K562 (cell line): Measurements from ENCODE around the gene SNAP23. TPM values are rescaled to one million over a fixed set of nuclear protein-coding genes. Genes with fewer than 3 reads are reported as not detected.

ENCODE experiments used
- EWSR1 ChIP-seq: fragments of 450-650 bp; IDR thresholded peaks from 2 replicates; pipeline ENCODE4 v1.6.1; 2018; ENCODE audit warnings: borderline replicate concordance, mild to moderate bottlenecking, low read depth, moderate library complexity; ENCODE audit not compliant: partially characterized antibody
- FOS ChIP-seq: IDR thresholded peaks from 3 replicates; pipeline ENCODE4 v1.6.1; 2011; ENCODE audit not compliant: insufficient read length; ENCODE audit errors: extremely low read depth
- LEF1 ChIP-seq: fragments of 450-650 bp; IDR thresholded peaks from 2 replicates; pipeline ENCODE4 v1.6.1; 2016; ENCODE audit warnings: mild to moderate bottlenecking
- MEIS2 ChIP-seq: fragments of 450-650 bp; IDR thresholded peaks from 2 replicates; pipeline ENCODE4 v1.6.1; 2014; ENCODE audit warnings: mild to moderate bottlenecking; ENCODE audit not compliant: partially characterized antibody
- PCBP2 ChIP-seq: fragments of 200-400 bp; formaldehyde crosslinking; IDR thresholded peaks from 2 replicates; pipeline ENCODE4 v1.6.1; 2018; ENCODE audit warnings: low read length, low read depth, mild to moderate bottlenecking, moderate library complexity; ENCODE audit not compliant: poor library complexity, severe bottlenecking
- RAD21 ChIP-seq, 2 experiments: fragments of 250-450 bp in 1 of 2; fragments of 450-650 bp in 1 of 2; sonication (Bioruptor Pico) in 1 of 2; formaldehyde crosslinking in 1 of 2; IDR thresholded peaks in 1 of 2; conservative IDR thresholded peaks in 1 of 2; 2 replicates each; pipeline versions ENCODE4 v1.4.0 to v1.8.0; 2020 to 2022; ENCODE audit warnings: mild to moderate bottlenecking in 2 of 2, moderate library complexity in 1 of 2
- RBM15 ChIP-seq: fragments of 200-400 bp; formaldehyde crosslinking; IDR thresholded peaks from 2 replicates; pipeline ENCODE4 v1.6.1; 2018; ENCODE audit warnings: mild to moderate bottlenecking, low read length, moderate library complexity; ENCODE audit not compliant: insufficient read depth
- SRF ChIP-seq, 2 experiments: fragments of 250-450, 450-650 bp in 1 of 2; sonication (Bioruptor Pico) in 1 of 2; sonication (generic) in 1 of 2; formaldehyde crosslinking; IDR thresholded peaks; 2 replicates each; pipeline versions ENCODE4 v1.5.0 to v1.5.1; 2020 to 2022; ENCODE audit warnings: mild to moderate bottlenecking in 1 of 2, missing genetic modification reagents in 1 of 2
- TAL1 ChIP-seq: fragments of 450-650 bp; IDR thresholded peaks from 2 replicates; pipeline ENCODE4 v1.6.1; 2016; ENCODE audit warnings: mild to moderate bottlenecking
- TFAM ChIP-seq: fragments of 250-450 bp; sonication (Bioruptor Pico); conservative IDR thresholded peaks from 2 replicates; pipeline ENCODE4 v1.5.0; 2021; ENCODE audit warnings: mild to moderate bottlenecking, moderate library complexity
- TRIM24 ChIP-seq, 2 experiments: fragments of 450-650 bp; IDR thresholded peaks; 2 replicates each; pipeline ENCODE4 v1.6.1; 2016
- ZFX ChIP-seq: sonication (generic); formaldehyde crosslinking; IDR thresholded peaks from 2 replicates; pipeline ENCODE4 v1.8.0; 2022; ENCODE audit warnings: mild to moderate bottlenecking, missing genetic modification reagents, moderate library complexity
- ZNF239 ChIP-seq: fragments of 250-450 bp; sonication (Bioruptor Pico); IDR thresholded peaks from 2 replicates; pipeline ENCODE4 v1.4.0; 2020; ENCODE audit warnings: mild to moderate bottlenecking
- polyA plus RNA-seq, 8 experiments: library from polyadenylated mRNA; depleted of rRNA in 4 of 8; stranded (reverse) in 5 of 8; unstranded in 3 of 8; fragments of >200 nt; fragmentation: Nextera tagmentation in 2 of 8; fragmentation: Illumina TruSeq in 1 of 8; extraction: Ambion mirVana in 2 of 8; extraction: Trizol in 1 of 8; gene quantifications; 2 replicates each; pipeline versions ENCODE4 v1.2.1 to v1.2.3, GENCODE V29; 2011 to 2014; ENCODE audit warnings: inconsistent platforms in 1 of 8, missing spikeins in 1 of 8
- total RNA-seq, 7 experiments: library from RNA; depleted of rRNA in 6 of 7; stranded (reverse); fragments of >200 nt in 6 of 7; fragmentation: Illumina TruSeq in 2 of 7; extraction: Trizol in 2 of 7; gene quantifications; 2 replicates each; pipeline versions ENCODE4 v1.2.1 to v1.2.3, GENCODE V29; 2011 to 2021; ENCODE audit warnings: low replicate concordance in 1 of 7
- TF ChIP-seq, protein P1 (sequence below): fragments of 450-650 bp; IDR thresholded peaks from 2 replicates; pipeline ENCODE4 v1.6.1; 2018; ENCODE audit warnings: mild to moderate bottlenecking, low read depth; ENCODE audit not compliant: partially characterized antibody
- TF ChIP-seq, protein P2 (sequence below): sonication (generic); formaldehyde crosslinking; IDR thresholded peaks from 2 replicates; pipeline ENCODE4 v1.8.1; 2023; ENCODE audit warnings: missing genetic modification reagents, mild to moderate bottlenecking, borderline replicate concordance
- TF ChIP-seq, protein P3 (sequence below), 2 experiments: fragments of 450-650 bp in 1 of 2; sonication (generic) in 1 of 2; formaldehyde crosslinking; conservative IDR thresholded peaks; 2 replicates each; pipeline versions ENCODE4 v1.4.0 to v1.8.1; 2020 to 2022; ENCODE audit warnings: mild to moderate bottlenecking in 1 of 2, missing genetic modification reagents in 1 of 2
- TF ChIP-seq, protein P4 (sequence below): sonication (generic); formaldehyde crosslinking; IDR thresholded peaks from 2 replicates; pipeline ENCODE4 v1.8.1; 2023; ENCODE audit warnings: mild to moderate bottlenecking, missing genetic modification reagents, moderate library complexity

The SNAP23 gene
- total and polyA plus RNA-seq, 9 of the 15 experiments (the other 6 are each of a cell fraction or from before 2014, with no cell fraction given) = 78.9 to 168 (median 117) TPM

DNA sequence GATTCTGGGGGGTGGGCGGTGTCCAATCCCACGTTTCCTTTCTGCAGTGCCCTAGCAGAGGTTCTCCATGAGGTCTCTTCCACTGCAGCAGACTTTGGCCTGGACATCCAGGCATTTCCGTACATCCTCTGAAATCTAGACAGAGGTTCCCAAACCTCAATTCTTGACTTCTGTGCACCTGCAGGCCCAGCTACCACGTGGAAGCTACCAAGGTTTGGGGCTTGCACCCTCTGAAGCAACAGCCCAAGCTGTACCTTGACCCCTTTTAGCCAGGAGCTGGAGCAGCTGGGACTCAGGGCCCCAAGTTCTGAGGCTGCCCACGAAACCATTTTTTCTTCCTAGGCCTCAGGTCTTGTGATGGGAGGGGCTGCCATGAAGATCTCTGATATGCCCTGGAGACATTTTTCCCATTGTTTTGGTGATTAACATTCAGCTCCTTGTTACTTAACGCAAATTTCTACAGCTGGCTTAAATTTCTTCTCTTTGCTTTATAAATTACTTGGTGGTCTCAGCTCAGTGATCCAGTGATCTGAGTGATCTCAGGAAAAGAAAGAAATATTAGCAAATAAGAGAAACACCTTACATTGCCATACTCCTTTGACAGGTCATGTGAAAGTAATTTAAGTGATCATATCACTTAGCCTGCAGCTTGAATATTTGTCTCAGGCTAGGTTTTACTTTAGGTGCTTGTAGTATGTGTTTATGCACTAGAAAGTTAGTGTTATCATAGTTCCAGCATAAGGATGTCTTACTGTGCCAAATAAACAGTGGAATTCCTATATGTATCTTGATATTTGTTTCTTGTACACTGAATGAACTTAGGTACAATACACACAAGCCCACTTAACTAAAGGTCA, 3.0 kb downstream of the SNAP23 start (continued):
- TF ChIP-seq TFAM (CRISPR knock-in tag) = no peak
- TF ChIP-seq, protein P1, sequence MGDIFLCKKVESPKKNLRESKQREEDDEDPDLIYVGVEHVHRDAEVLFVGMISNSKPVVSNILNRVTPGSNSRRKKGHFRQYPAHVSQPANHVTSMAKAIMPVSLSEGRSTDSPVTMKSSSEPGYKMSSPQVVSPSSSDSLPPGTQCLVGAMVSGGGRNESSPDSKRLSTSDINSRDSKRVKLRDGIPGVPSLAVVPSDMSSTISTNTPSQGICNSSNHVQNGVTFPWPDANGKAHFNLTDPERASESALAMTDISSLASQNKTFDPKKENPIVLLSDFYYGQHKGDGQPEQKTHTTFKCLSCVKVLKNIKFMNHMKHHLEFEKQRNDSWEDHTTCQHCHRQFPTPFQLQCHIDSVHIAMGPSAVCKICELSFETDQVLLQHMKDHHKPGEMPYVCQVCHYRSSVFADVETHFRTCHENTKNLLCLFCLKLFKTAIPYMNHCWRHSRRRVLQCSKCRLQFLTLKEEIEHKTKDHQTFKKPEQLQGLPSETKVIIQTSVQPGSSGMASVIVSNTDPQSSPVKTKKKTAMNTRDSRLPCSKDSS = no peak
- peak; percentile 16; the same call in 1 of the 2 replicates for TF ChIP-seq LEF1
- peak; percentile 70 for TF ChIP-seq ZFX (CRISPR knock-in tag)
- TF ChIP-seq, protein P2, sequence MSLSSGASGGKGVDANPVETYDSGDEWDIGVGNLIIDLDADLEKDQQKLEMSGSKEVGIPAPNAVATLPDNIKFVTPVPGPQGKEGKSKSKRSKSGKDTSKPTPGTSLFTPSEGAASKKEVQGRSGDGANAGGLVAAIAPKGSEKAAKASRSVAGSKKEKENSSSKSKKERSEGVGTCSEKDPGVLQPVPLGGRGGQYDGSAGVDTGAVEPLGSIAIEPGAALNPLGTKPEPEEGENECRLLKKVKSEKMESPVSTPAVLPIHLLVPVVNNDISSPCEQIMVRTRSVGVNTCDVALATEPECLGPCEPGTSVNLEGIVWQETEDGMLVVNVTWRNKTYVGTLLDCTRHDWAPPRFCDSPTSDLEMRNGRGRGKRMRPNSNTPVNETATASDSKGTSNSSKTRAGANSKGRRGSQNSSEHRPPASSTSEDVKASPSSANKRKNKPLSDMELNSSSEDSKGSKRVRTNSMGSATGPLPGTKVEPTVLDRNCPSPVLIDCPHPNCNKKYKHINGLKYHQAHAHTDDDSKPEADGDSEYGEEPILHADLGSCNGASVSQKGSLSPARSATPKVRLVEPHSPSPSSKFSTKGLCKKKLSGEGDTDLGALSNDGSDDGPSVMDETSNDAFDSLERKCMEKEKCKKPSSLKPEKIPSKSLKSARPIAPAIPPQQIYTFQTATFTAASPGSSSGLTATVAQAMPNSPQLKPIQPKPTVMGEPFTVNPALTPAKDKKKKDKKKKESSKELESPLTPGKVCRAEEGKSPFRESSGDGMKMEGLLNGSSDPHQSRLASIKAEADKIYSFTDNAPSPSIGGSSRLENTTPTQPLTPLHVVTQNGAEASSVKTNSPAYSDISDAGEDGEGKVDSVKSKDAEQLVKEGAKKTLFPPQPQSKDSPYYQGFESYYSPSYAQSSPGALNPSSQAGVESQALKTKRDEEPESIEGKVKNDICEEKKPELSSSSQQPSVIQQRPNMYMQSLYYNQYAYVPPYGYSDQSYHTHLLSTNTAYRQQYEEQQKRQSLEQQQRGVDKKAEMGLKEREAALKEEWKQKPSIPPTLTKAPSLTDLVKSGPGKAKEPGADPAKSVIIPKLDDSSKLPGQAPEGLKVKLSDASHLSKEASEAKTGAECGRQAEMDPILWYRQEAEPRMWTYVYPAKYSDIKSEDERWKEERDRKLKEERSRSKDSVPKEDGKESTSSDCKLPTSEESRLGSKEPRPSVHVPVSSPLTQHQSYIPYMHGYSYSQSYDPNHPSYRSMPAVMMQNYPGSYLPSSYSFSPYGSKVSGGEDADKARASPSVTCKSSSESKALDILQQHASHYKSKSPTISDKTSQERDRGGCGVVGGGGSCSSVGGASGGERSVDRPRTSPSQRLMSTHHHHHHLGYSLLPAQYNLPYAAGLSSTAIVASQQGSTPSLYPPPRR (CRISPR knock-in tag) = no peak
- no peak for TF ChIP-seq TRIM24 (IDR thresholded peaks at IDR 0.05)
- TF ChIP-seq ZNF239 (CRISPR knock-in tag) = 0 out of 2 replicates have a peak, but pooled peaks have one; percentile 14
- TF ChIP-seq FOS = no peak
- TF ChIP-seq SRF (CRISPR knock-in tag; IDR thresholded peaks at IDR 0.05) = no peak
- TF ChIP-seq TAL1 = 0 out of 2 replicates have a peak, but pooled peaks have one; percentile 15
- no peak for TF ChIP-seq RAD21 (CRISPR knock-in tag; conservative IDR thresholded peaks at IDR 0.05 in 1 of 2, IDR thresholded peaks at IDR 0.05 in 1 of 2)
- no peak for TF ChIP-seq RBM15
- TF ChIP-seq, protein P3, sequence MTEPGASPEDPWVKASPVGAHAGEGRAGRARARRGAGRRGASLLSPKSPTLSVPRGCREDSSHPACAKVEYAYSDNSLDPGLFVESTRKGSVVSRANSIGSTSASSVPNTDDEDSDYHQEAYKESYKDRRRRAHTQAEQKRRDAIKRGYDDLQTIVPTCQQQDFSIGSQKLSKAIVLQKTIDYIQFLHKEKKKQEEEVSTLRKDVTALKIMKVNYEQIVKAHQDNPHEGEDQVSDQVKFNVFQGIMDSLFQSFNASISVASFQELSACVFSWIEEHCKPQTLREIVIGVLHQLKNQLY (CRISPR knock-in tag; conservative IDR thresholded peaks at IDR 0.05) = no peak
- no peak for TF ChIP-seq PCBP2
- peak; percentile 63 for TF ChIP-seq MEIS2
- TF ChIP-seq, protein P4, sequence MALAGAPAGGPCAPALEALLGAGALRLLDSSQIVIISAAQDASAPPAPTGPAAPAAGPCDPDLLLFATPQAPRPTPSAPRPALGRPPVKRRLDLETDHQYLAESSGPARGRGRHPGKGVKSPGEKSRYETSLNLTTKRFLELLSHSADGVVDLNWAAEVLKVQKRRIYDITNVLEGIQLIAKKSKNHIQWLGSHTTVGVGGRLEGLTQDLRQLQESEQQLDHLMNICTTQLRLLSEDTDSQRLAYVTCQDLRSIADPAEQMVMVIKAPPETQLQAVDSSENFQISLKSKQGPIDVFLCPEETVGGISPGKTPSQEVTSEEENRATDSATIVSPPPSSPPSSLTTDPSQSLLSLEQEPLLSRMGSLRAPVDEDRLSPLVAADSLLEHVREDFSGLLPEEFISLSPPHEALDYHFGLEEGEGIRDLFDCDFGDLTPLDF (CRISPR knock-in tag) = no peak
- no peak for TF ChIP-seq EWSR1
